Measurements from ENCODE around the gene LIX1. TPM values are rescaled to one million over a fixed set of nuclear protein-coding genes. Genes with fewer than 3 reads are reported as not detected.

Gene LIX1
- total and polyA plus RNA-seq, 2 of the 13 experiments (the other 11 are each of a cell fraction or from before 2014, with no cell fraction given): not detected

- DNase-seq (ENCODE audit: low spot score): no peak
- BruUV-seq (replicated peaks): no TSS peak
- no peaks in the 10 kb centered on the region for H3K9me3 ChIP-seq (ENCODE audit: low read length)
- H3K9ac ChIP-seq (ENCODE audit: insufficient read depth, low read depth, low read length): no peak overlapping the region
- H3K27me3 ChIP-seq (ENCODE audit: control insufficient read depth in 1 of 2, insufficient read depth in 2 of 2, low read length in 2 of 2): no peaks in the 10 kb centered on the region
- H3K27ac ChIP-seq (ENCODE audit: extremely low read length, insufficient read depth, low read length): no peak overlapping the region
- no peaks in the 10 kb centered on the region for H4K20me1 ChIP-seq (ENCODE audit: insufficient read depth, low read length)
- H3K4me3 ChIP-seq (replicated peaks in 1 of 3; ENCODE audit: insufficient read depth in 1 of 3, low read depth in 2 of 3, low read length in 3 of 3): no peak overlapping the region
- no peaks in the 10 kb centered on the region for H3K4me1 ChIP-seq (ENCODE audit: insufficient read depth, low read length)
- in situ Hi-C loops (cut with HindIII; ENCODE audit: extremely low pct_ligation_motif_present, low pct_unique_long_range_greater_than_20kb): no loop called here
- ATAC-seq: no peak
- no peak overlapping the region for H3K4me2 ChIP-seq (ENCODE audit: low read depth, low read length)
- no peak overlapping the region for H2AFZ ChIP-seq (ENCODE audit: low read length)
- intact Hi-C loops (cut with micrococcal nuclease; ENCODE audit: unreplicated experiment): no loop called here
- FAIRE-seq: no peak
- H3K36me3 ChIP-seq (replicated peaks in 1 of 2; ENCODE audit: control insufficient read depth in 1 of 2, insufficient read depth in 2 of 2, low read length in 2 of 2): no peaks in the 10 kb centered on the region
- H3K79me2 ChIP-seq (ENCODE audit: insufficient read depth, low read length): no peaks in the 10 kb centered on the region
- ChIA-PET POLR2A (no interaction called here), CTCF (ENCODE audit: low intra/inter-chr PET ratio, low total read pairs) (no interaction called here)
- TF ChIP-seq NFYB (CRISPR knock-in tag; IDR thresholded peaks at IDR 0.05): no peak
- no peak for TF ChIP-seq ZNF674 (CRISPR knock-in tag; IDR thresholded peaks at IDR 0.05; ENCODE audit: low read depth)
- TF ChIP-seq SNAPC2 (CRISPR knock-in tag; IDR thresholded peaks at IDR 0.05): no peak
- 0 out of 2 replicates have a peak, but pooled peaks have one; percentile 3 for TF ChIP-seq MAFF (IDR thresholded peaks at IDR 0.05; ENCODE audit: low read depth, low read length)
- no peak for TF ChIP-seq ZUFSP (CRISPR knock-in tag; IDR thresholded peaks at IDR 0.05; ENCODE audit: borderline replicate concordance)
- no peak for TF ChIP-seq ZNF746 (CRISPR knock-in tag; IDR thresholded peaks at IDR 0.05)
- TF ChIP-seq CCAR2 (optimal IDR thresholded peaks at IDR 0.05; ENCODE audit: low read depth, low read length): no peak
- TF ChIP-seq RNF2 (conservative IDR thresholded peaks at IDR 0.05; ENCODE audit: low read depth): no peak
- TF ChIP-seq ZNF75D (CRISPR knock-in tag; IDR thresholded peaks at IDR 0.05; ENCODE audit: borderline replicate concordance): no peak
- TF ChIP-seq MAFK (conservative IDR thresholded peaks at IDR 0.05 in 1 of 2, IDR thresholded peaks at IDR 0.05 in 1 of 2; ENCODE audit: low read length in 2 of 2): 0 out of 4 replicates have a peak, but pooled peaks of 1 of the 2 experiments have one; percentile 21
- TF ChIP-seq SSRP1 (CRISPR knock-in tag; IDR thresholded peaks at IDR 0.05): no peak
Observed at GRCh38 chr5:97093193-97093592, 49.2 kb downstream of the LIX1 start.
